Adrenal gland (tissue), 12 donors: ENCODE results near the gene VSTM2L. TPM values are rescaled to one million over a fixed set of nuclear protein-coding genes. Genes with fewer than 3 reads are reported as not detected.

Experiments used
- DNase-seq, 7 donors: peaks; one replicate each; pipeline ENCODE4 v3.0.0-alpha.2; 2019 to 2020
- H3K27ac ChIP-seq, 5 donors: fragments of 200-600 bp; sonication (generic) in 4 of 5; 1 replicate in 3 of 5; 2 replicates in 2 of 5; pipeline versions ENCODE4 v1.5.1 to v1.8.0; 2016 to 2020; ENCODE audit warnings: mild to moderate bottlenecking in 1 of 5
- H3K27me3 ChIP-seq: fragments of 200-600 bp; 2 replicates; pipeline ENCODE4 v1.8.0; 2021
- H3K36me3 ChIP-seq, 2 donors: fragments of 200-600 bp; replicated peaks in 1 of 2; 1 replicate in 1 of 2; 2 replicates in 1 of 2; pipeline versions ENCODE4 v1.5.1 to v1.8.0; 2018 to 2022
- H3K4me1 ChIP-seq, 2 donors: fragments of 200-600 bp; replicated peaks in 1 of 2; 1 replicate in 1 of 2; 2 replicates in 1 of 2; pipeline versions ENCODE4 v1.5.1 to v1.8.0; 2018 to 2021
- H3K4me3 ChIP-seq, 4 donors: fragments of 200-600 bp; sonication (generic) in 3 of 4; one replicate each; pipeline ENCODE4 v1.5.1; 2016 to 2018
- H3K9me3 ChIP-seq, 3 donors: fragments of 200-600 bp; sonication (generic) in 1 of 3; replicated peaks in 1 of 3; 1 replicate in 2 of 3; 2 replicates in 1 of 3; pipeline versions ENCODE4 v1.5.1 to v1.8.0; 2016 to 2021
- POLR2A ChIP-seq, 2 donors: fragments of 450-650 bp; IDR thresholded peaks; one replicate each; pipeline ENCODE4 v1.6.1; 2017; ENCODE audit warnings: antibody characterized with exemption in 2 of 2, mild to moderate bottlenecking in 2 of 2, moderate library complexity in 1 of 2
- WGBS, 4 donors: extraction: QIAGEN DNeasy Blood & Tissue Kit in 2 of 4; methylation state at CpG; one replicate each; pipeline versions ENCODE4 v1.1.5 to v1.1.7; 2013 to 2017; 5-methylcytosine and 5-hydroxymethylcytosine counted together
- intact Hi-C, 2 donors: fragments of 100-400 bp; cut with DNase I; formaldehyde crosslinking; loops; one replicate each; pipeline versions ENCODE4 v1.14.1 to v1.15.0; 2022 to 2023
- polyA plus RNA-seq, 3 donors: library from polyadenylated mRNA; stranded (reverse); fragments of 200-250 nt in 2 of 3; fragments of 350-450 nt in 1 of 3; fragmentation: Illumina TruSeq in 1 of 3; extraction: RNeasy Lipid Tissue Mini Kit (QIAGEN cat#74804) in 1 of 3; gene quantifications; one replicate each; pipeline ENCODE4 v1.2.3, GENCODE V29; 2013 to 2014
- total RNA-seq, 9 donors: library from RNA; depleted of rRNA in 4 of 9; stranded (reverse); fragments of >200 nt in 4 of 9; fragments of 120-200 nt in 1 of 9; fragmentation: NEBNext Ultra II Directional in 1 of 9; extraction: Animal tissue kit (Norgen Biotek cat#: 25700) in 1 of 9; gene quantifications; one replicate each; pipeline versions ENCODE4 v1.1.0 to v1.2.4, GENCODE V29; 2013 to 2023
- TF ChIP-seq, protein P1 (sequence below), 6 experiments: fragments of 450-650 bp in 4 of 6; fragments of 200-600 bp in 2 of 6; sonication (generic) in 1 of 6; IDR thresholded peaks; 1 replicate in 5 of 6; 2 replicates in 1 of 6; pipeline versions ENCODE4 v1.5.1 to v1.8.0; 2016 to 2021; ENCODE audit warnings: antibody characterized with exemption in 6 of 6, mild to moderate bottlenecking in 2 of 6, moderate library complexity in 1 of 6
- donor health status: healthy with polysubstance abuse.
- donor health status: Bipolar disorder and iron deficiency.
- donor health status: DM: yes; HTN: yes; CAD: no.
- donor health status: DM: no; HTN: no; CAD: no.
- donor health status: DM: no; HTN: no; CAD: no.
- donor health status: DM: yes; HTN: yes; CAD: no.

Gene VSTM2L
- total and polyA plus RNA-seq, 12 donors = 0.36 to 21.8 (median 7.4) TPM

DNA sequence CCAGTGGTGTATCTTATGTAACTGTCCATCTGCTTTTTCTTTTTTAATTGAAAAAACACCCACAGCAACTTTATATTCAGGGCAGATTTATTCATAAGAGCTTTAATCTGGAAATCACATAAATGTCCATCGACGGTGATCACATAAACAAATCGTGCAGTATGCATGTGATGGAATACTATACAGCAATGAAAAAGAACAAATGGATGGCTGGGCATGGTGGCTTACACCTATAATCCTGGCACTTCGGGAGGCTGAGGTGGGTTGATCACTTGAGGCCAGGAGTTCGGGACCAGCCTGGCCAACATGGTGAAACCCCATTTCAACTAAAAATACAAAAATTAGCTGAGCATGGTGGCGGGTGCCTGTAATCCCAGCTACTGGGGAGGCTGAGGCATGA, 39.1 kb downstream of the VSTM2L start:
- intact Hi-C loops = no loop called here
- 85 to 92% (median 92%) methylated on average over 6 of the region's 6 CpGs for WGBS, 4 donors
- peak in 1 of 7 donors; percentile 5 for DNase-seq

GRCh38 chr20:37943033-37943432, 40.1 kb downstream of the VSTM2L start:
- Histone ChIP-seq H3K9me3 (no peaks in the 10 kb centered on the region), H3K4me3 (no peak overlapping the region), H3K4me1 (no peaks in the 10 kb centered on the region), H3K27me3 (no peaks in the 10 kb centered on the region), H3K36me3 (no peaks in the 10 kb centered on the region), H3K27ac (no peak overlapping the region)
- peak in 1 of 7 donors; percentile 30 for DNase-seq
- WGBS, 4 donors = 84 to 91% (median 88%) methylated on average over 11 to 12 of the region's 12 CpGs
- intact Hi-C loops = no loop called here
- TF ChIP-seq, protein P1, sequence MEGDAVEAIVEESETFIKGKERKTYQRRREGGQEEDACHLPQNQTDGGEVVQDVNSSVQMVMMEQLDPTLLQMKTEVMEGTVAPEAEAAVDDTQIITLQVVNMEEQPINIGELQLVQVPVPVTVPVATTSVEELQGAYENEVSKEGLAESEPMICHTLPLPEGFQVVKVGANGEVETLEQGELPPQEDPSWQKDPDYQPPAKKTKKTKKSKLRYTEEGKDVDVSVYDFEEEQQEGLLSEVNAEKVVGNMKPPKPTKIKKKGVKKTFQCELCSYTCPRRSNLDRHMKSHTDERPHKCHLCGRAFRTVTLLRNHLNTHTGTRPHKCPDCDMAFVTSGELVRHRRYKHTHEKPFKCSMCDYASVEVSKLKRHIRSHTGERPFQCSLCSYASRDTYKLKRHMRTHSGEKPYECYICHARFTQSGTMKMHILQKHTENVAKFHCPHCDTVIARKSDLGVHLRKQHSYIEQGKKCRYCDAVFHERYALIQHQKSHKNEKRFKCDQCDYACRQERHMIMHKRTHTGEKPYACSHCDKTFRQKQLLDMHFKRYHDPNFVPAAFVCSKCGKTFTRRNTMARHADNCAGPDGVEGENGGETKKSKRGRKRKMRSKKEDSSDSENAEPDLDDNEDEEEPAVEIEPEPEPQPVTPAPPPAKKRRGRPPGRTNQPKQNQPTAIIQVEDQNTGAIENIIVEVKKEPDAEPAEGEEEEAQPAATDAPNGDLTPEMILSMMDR (IDR thresholded peaks at IDR 0.05) = no peak

More for the DNA sequence above, 39.1 kb downstream of the VSTM2L start:
- no peaks in the 10 kb centered on the region for H3K4me1 ChIP-seq
- no peak overlapping the region for H3K4me3 ChIP-seq
- H3K27me3 ChIP-seq = no peaks in the 10 kb centered on the region
- H3K27ac ChIP-seq = no peak overlapping the region
- TF ChIP-seq, protein P1 (IDR thresholded peaks at IDR 0.05) = no peak
- TF ChIP-seq POLR2A (IDR thresholded peaks at IDR 0.05) = no peak
- H3K9me3 ChIP-seq = no peaks in the 10 kb centered on the region
- H3K36me3 ChIP-seq = no peaks in the 10 kb centered on the region

DNA sequence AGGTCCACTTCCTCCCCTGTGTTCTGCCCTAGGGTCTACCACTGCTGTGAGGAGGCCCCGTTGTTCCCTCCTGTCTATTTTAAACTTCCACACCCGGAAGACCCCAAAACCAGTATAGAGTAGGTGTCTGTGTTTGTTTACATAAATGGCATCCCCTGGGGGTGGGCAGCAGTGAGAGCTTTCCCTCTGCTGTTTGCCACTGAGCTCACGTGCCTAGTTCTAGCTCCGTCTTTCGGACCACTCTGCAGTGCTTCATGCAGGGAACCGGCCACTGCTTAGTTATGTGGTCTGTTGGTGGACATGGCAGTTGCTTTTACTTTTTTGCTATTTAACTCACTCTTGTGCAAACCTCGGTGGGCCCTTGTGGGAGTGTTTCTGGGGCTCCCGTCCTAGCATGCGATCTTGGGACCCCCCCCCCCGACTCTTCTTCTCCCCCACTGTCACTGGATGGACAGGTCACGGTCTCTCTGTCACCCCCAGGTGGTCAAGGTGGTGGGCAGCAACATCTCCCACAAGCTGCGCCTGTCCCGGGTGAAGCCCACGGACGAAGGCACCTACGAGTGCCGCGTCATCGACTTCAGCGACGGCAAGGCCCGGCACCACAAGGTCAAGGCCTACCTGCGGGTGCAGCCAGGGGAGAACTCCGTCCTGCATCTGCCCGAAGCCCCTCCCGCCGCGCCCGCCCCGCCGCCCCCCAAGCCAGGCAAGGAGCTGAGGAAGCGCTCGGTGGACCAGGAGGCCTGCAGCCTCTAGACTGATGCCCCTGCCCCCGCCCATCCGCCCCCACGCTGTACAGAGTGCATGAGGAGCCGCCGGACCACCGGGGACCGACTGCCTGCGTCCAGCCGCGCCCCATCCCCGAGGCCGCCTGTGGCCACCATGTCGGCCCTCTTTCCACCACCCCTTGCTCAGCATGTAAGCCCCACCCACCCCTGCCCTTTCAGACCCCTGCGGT, 40.9 kb downstream of the VSTM2L start:
- TF ChIP-seq, protein P1 (IDR thresholded peaks at IDR 0.05) = no peak
- Histone ChIP-seq H3K27me3 (no peaks in the 10 kb centered on the region), H3K4me1 (no peaks in the 10 kb centered on the region), H3K27ac (no peak overlapping the region), H3K4me3 (no peak overlapping the region), H3K36me3 (no peaks in the 10 kb centered on the region), H3K9me3 (no peaks in the 10 kb centered on the region)
- peak in 1 of 7 donors; percentile 42 for DNase-seq
- WGBS, 4 donors = 84 to 86% (median 84%) methylated on average over 28 to 47 of the region's 47 CpGs
- intact Hi-C loops = no loop called here

DNA sequence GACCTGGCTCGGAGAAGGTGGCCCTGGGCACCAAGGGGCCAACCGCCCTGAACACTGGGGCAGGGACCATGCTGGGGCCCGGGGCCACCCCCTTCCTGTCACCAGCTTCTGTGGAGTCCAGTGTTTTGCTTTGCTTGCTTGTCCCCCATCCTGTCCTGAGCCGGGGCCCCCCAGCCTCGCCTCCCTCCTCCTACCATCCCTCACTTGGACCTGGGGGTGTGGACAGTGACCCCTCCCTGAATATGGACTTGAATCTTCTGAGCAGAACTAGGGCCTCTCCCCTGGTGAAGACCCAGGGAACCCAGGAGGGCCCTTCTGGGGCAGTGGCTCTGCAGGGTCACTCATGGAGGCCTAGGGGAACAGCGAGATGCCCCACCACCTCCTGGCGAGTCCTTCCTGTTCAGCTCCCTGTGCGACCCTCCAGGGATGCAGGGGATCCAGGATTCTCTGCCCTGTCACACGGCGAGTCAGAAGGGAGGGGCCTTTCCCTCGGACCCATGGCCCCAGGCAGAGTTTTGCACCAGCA, 41.6 kb downstream of the VSTM2L start:
- Histone ChIP-seq H3K27ac (no peak overlapping the region), H3K27me3 (no peaks in the 10 kb centered on the region), H3K9me3 (no peaks in the 10 kb centered on the region), H3K36me3 (no peaks in the 10 kb centered on the region), H3K4me1 (no peaks in the 10 kb centered on the region), H3K4me3 (no peak overlapping the region)
- DNase-seq = peak in 1 of 7 donors; percentile 23
- TF ChIP-seq, protein P1 (IDR thresholded peaks at IDR 0.05) = no peak
- TF ChIP-seq POLR2A (IDR thresholded peaks at IDR 0.05) = no peak
- intact Hi-C loops = no loop called here
- 74 to 89% (median 82%) methylated on average over 9 to 11 of the region's 11 CpGs for whole genome bisulfite sequencing, 4 donors
